HepG2 (cell line): ENCODE data around the gene BABAM2.

ENCODE experiments used
- E2F1 ChIP-seq: sonication (generic); formaldehyde crosslinking; IDR thresholded peaks from 2 replicates; pipeline ENCODE4 v1.5.0; 2020; ENCODE audit warnings: missing genetic modification reagents
- MAFK ChIP-seq, 2 experiments: IDR thresholded peaks in 1 of 2; conservative IDR thresholded peaks in 1 of 2; 2 replicates each; pipeline ENCODE4 v1.6.1; 2011; ENCODE audit warnings: improper control_type of control experiment in 2 of 2, low read length in 2 of 2
- NR2C2 ChIP-seq: sonication (generic); formaldehyde crosslinking; IDR thresholded peaks from 2 replicates; pipeline ENCODE4 v1.4.0; 2020; ENCODE audit warnings: missing genetic modification reagents, mild to moderate bottlenecking, moderate library complexity, borderline replicate concordance
- PRDM15 ChIP-seq: sonication (generic); formaldehyde crosslinking; IDR thresholded peaks from 2 replicates; pipeline ENCODE4 v1.4.0; 2020; ENCODE audit warnings: missing genetic modification reagents
- ZNF264 ChIP-seq: sonication (generic); formaldehyde crosslinking; IDR thresholded peaks from 2 replicates; pipeline ENCODE4 v1.4.0; 2020; ENCODE audit warnings: missing genetic modification reagents

- TF ChIP-seq NR2C2 (CRISPR knock-in tag) (no peak), E2F1 (CRISPR knock-in tag) (no peak), PRDM15 (no peak), MAFK (conservative IDR thresholded peaks at IDR 0.05 in 1 of 2, IDR thresholded peaks at IDR 0.05 in 1 of 2; ENCODE audit: low read length in 2 of 2) (no peak), ZNF264 (CRISPR knock-in tag) (no peak)
These were observed 75.9 kb downstream of the BABAM2 start for GRCh38 chr2:27966466-27966865.
